HG02610 (cell line): Measurements from ENCODE around the gene AP2A2.

Source experiments
- ATAC-seq: cut with Tn5 transposase; IDR thresholded peaks from one replicate; pipeline ENCODE4 v1.9.1; 2021; ENCODE audit warnings: mild to moderate bottlenecking, moderate library complexity; ENCODE audit not compliant: unreplicated experiment

The AP2A2 gene

DNA sequence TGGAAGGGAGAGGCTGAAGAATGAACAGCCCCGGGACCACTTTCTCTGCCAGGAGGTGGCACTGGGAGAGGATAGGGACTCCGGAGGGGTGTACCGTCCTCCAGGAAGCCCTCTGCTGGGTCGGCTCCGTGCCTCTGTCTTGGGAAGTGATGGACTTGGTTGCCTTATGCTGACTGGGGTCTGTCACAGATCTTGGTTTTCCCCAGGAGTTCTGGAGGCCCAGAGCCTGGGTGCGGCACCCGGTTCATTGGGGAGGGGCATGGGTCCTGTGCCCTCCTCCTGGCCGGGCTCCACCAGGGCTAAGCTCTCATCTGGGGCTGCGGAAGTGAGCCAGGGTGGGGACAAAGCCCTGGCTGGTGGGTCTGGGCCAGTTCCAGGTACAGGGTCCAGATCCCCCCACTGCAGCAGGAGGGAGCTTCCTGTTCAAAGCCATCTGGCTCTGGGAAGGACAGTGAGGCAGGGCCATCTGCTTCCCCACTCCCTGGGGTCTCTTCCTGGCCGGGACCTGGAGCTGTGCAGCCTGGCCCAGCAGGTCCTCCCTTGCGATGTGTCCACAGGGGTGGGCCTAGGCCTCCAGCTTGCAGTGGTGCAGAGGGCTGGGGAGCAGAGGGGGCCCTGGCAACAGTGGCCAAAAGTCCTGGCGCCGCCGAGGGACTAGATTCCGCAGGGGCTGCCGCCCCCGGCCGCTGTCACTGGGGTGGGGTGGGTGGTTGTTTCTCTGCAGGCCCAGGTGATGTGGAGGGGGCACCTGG lies 1.1 kb upstream of the AP2A2 start:
- ATAC-seq, result no peak

DNA sequence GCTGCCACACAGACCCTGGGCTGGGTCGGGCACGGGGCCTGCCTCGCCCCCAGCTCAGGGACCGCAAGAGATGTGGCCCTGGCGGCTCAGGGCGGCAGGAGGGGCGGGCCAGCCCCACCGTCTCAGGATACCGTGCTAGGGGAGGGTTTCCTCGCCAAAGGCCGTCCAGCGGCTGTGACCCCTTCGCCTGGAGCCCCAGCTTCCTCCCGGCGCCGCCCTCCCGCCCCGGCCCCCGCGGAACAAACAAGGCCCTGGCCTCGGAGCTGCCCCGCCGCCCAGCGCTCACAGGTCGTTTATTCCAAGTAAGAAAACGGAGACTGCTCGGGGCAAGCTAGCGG lies 543 bp upstream of the AP2A2 start:
- no peak for ATAC-seq

DNA sequence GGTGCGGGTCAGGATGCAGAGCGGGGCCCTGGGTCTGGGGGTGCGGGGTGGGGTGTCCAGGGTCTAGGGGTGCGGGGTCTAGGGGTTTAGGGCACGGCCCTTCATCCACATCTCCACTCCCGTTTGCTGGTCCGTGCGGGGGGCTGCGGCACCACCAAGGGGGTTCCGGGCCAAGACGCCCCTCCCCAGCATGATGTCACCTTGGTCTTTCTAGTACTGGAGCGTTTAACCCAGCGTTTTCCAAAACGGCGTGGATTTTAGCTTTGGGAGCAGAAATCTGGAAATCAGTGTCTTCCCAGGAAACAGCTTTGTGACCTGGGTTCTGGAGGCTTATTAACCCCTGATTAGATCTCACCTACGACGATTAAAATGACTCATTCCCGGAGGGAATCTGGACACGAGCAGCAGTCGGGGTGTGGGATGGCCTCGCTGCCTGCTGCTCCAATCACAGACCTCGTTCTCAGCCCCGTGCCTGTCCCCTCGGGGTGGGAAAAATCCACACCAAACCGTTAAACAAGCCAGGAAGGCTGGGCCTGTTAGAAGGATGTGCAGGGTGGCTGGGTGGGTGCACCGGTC lies 759 bp downstream of the AP2A2 start:
- no peak for ATAC-seq

DNA sequence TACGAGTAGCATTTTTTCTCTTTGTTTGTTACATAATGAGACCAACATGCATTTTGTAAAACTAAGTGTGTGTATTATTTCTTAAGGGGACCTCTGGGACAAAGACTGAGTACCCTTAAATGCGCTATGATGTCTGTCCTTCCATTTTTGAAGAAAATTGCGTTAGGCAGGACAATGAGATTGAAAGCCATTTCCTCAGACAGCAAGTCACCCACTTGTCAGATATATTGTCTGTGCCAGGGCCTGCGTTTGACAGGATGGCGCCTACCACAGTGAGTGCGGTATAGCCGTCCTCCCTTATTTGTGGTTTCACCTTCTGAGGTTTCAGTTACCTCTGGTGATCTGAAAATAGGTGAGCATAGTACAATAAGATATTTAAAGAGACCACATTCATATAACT lies 2.2 kb downstream of the AP2A2 start:
- ATAC-seq, result no peak

DNA sequence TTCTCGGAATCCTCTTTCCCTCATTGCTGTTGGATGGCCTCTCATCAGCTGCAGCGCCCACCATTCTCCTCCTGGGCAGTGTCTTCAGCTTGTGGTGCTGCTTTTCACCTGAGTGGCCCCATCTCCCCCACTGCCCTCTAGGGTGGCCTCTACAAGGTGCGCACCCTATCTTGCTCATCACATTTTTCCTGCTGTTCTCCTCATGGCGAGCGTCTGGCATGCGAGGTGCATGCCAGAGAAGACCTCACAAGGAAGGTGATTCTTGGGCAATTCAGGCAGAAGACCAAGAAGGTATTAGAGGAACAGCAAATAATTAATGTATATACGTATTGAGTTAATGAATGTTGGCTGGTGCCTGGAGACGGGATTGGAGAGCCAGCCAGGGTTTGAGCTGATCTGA lies 3.1 kb downstream of the AP2A2 start:
- ATAC-seq, result no peak

DNA sequence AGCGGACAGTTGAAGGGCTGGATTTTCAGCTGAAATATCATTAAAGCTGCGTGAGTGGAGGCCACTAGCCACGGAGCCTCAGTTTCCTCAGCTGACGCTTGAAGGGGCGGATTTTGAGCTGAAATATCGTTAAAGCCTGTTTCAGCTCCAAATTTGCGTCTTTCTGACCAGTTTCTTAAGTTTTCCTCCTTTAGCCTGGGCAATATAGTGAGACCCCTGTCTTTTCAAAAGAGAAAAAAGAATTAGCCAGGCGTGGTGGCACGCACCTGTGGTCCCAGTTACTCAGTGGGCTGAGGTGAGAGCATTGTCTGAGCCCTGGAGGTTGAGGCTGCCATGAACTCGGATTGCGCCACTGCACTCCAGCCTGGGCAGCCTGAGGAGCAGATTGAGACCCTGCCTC lies 3.7 kb downstream of the AP2A2 start:
- ATAC-seq, result no peak

DNA sequence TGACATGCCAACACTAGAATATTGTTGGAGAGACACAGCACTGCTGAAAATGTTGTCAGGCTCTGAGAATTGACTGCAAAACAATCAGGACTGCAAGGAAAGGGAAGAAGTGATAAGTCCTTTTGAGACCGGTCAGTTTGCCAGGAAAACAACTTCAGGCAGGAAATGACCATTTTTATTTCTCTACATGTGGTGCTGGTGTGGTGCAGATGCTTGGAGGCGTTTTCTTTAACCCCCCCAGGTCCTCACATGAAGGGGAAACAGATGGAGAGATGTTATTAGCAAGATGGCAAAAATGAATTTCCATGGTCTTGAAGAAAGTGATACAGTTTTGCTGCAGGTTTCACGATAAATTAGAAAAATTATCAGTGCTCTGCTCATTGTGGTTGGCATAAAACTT lies 5.7 kb downstream of the AP2A2 start:
- no peak for ATAC-seq

DNA sequence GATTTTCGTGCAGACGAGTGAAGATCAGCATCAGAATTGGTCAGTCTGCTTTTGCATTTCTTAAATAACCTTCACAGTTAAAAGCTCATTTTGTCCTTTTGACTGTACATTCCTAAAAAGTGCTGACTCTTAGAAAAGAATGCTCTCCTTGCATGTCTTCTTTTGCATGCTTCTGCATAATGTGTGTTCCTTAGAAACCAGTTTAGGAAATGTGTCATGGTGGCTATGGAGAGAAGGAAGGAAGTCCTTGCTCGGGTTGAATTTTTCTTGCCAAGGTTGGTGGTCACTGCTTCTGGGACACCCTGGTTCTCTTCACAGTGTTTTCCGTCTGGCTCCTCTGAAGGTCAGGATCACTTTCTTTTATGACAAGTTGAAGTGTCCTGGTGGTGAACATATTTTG lies 6.8 kb downstream of the AP2A2 start:
- ATAC-seq, result no peak

DNA sequence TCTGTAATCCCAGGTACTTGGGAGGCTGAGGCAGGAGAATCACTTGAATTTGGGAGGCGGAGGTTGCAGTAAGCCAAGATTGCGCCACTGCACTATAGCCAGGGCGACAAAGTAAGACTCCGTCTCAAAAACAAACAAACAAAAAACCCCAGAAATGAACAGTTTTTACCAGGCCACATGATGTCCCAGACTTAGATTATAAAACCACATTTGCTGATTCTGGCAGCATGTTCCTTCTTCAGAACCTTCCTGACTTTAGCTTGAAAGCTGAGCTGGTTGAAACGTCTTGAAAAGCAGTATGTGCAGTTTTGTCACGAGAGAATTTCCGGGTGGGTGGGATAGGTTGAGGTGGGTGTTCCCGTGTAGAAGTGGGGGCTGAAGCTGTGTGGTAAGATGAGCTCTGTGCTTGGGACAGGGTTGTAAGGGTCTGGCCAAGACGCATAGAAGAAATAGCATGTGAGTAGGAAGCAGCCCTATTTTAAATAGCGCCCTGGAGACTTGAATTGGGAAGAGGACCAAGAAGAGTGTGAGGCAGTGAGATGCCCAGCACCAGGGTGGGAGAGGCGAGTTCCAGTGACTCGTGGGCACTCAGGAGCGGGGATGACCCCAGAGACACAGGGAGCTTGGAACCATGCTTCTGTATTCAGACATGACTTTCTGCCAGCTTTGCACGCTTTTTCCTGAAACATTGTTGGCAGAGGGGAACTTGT lies 7.6 kb downstream of the AP2A2 start:
- no peak for ATAC-seq

DNA sequence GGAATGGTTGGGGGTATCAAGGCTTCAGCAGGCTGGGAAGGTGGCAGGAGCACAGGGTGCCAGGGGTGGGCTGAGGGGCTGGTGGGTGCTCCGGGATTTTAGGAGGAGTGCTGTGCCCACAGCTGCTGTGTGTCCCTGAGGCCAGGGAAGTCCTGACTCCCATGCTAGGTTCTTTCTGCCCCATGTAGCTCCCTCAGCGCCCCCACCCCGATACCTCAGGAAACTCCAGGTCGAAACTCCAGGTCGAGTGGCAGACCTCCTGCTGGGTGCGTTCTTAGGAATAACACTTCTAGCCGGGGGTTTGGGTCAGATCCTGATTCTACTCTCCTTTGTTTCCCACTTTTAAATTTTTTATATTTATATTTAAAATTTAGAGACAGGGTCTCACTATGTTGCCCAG lies 8.3 kb downstream of the AP2A2 start:
- ATAC-seq, result no peak

DNA sequence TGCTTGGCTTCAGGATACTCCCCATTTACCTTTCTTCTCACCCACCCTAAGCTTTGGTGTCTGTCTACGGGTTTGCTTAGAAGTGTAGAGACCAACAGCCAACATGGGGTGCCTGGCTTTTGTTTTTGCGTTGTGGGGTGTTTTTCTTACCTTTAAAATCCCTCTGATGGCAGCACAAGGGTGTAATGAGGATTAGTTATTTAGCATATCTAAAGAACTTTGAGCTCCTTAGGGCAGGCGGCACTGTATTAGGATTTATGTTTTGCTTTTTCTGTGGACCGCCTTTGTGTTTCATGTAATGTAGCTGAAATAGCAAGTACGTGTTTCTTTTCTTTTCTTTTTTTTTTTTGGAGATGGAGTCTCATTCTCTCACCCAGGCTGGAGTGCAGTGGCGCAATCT lies 8.9 kb downstream of the AP2A2 start:
- ATAC-seq, result no peak

DNA sequence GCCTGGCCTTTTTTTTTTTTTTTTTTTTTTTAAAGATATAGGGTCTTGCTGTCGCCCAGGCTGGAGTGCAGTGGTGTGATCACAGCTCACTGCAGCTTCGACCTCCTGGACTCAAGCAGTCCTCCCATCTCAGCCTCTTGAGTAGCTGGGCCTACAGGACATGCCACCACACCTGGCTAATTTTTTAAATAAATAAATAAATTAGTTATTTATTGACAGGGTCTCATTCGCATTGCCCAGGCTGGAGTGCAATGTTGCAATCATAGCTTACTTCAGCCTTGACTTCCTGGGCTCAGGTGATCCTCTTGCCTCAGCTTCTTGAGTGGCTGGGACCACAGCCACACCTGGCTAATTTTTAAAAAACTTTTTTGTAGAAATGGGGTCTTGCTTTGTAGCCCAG lies 10.5 kb downstream of the AP2A2 start:
- no peak for ATAC-seq

DNA sequence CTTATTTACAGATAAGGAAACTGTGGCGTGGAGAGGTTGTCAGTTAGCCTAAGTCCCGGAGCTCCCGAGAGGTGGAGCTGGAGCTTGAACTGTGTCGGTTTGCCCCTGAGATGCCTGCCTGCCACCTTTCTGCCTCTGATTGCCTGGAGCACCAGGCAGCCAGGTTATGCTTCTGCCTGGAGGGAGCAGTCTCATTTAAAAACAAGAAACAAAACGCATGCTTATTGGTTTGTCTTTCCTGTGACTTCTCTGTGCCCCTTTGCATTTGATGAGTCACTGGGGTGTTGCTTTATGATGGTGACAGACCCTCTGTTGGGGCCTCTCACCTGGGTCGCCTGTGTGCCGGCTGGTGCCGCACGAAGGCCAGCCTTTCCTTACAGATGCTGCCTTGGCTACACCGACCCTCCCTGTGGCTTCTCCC lies 12.2 kb downstream of the AP2A2 start:
- ATAC-seq, result no peak

DNA sequence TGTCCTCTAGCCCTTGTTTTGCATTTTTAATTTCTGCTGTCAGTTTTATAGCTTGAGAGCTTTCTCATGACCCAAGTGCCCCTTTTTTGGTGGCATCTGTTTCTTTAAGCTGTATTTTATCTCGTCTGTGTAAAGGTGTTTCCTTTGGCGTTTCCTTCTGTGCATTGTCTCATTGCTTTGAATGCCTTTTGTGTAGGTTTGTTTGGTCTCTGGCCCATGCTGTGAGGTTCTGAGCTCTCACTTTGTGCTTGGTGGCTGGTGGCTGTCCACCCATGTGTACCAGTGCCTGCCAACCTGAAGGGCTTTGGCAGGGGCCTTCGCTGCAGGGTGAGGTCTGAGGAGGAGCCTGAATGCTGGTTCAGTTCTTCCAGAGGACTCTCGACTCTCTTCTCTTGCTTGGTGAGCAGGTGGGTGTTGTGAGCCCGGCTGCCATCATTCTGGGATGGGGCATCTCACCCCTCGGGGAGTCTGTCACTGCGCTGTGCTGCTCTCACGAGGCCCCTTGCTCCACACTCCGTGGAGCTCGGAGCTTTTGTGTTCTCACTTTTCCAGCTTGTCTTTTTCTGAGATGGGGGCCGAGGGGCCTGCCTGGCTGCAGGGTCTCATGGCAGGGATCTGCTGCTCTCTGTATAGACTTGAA lies 14.9 kb downstream of the AP2A2 start:
- ATAC-seq, result no peak

DNA sequence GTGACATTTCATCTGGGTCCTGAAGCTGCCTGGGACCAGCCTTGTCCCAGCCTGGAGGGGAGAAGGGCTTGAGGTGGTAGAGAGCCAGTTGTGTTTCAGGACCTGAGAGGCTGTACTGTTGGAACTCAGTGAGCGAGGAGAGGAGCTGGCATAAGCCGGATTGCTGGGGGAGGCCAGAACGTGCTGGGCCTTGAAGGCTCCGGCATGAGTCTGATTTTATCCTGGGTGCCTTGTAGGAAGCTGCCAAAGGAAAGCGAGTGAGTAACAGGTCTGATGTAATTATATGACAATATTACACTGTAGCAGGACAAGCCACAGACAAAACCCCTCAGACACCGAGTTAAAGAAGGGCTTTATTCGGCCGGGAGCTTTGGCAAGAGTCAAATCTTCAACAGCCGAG lies 17.2 kb downstream of the AP2A2 start:
- ATAC-seq, result no peak

DNA sequence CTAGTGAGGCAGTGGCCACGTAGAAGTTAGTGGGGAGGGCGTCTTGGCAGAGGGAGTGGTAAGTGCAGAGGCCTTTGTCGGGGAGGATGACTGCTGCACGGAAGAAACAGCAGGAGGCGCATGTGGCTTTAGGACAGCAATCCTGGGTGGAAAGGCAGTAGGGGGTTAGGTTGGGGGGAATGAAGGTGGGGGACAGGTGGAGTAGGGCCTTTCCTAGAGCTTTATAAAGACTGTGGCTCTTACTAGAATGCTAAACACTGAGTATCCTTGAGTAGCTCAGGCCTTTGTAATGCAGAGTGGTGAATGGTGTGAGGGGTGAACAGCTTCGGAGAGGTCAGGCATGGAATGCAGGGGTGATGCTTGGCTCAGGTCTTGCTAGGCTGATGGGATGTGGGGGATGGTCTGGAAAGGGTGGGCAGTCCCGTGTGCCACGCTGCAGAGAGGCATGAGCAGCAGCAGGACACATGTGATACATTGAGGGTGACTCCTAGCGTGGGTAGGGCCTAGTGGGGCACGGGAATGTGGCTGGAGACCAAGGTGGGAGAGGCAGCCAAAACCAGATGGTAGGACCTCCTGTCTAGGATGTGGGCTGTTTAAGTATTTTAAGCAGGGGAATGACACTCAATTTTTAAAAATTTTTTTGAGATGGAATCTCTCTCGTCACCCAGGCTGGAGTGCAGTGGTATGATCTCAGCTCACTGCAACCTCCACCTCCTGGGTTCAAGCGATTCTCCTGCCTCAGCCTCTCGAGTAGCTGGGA lies 19.2 kb downstream of the AP2A2 start:
- ATAC-seq, result no peak

DNA sequence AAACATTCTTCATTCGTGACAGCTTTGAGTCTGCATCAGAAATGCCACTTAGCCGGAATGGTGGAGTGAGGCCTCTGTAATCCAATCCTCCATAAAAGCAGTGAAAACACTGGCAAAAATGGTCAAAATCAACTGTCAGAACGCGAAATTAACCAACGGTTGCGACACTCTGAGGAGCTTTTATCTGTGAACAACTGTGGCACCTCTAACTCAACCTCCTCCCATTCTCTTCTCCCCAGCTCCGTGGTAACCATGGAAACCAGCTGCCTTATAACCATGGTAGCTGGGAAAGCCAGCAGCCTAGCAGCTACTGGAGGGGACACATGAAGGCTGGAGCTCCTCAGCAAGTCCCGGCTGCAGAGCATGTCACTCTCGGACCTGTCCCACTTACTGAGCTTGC lies 20.3 kb downstream of the AP2A2 start:
- ATAC-seq, result no peak

DNA sequence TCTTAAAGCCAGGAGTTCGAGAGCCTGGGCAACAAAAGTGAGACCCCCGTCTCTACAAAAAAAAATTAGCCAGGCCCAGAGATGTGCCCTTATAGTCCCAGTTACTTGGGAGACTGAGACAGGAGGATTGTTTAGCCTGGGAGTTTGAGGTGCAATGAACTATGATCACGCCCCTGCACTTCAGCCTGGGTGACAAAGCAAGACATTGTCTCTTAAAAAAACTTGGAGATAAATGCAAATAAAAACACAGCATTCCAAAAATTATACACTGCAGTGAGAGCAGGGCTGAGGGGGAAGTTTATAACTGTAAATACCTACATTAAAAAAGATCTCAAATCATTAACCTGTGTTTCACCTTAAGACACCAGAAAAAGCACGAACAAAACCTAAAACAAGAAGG lies 22.1 kb downstream of the AP2A2 start:
- no peak for ATAC-seq

DNA sequence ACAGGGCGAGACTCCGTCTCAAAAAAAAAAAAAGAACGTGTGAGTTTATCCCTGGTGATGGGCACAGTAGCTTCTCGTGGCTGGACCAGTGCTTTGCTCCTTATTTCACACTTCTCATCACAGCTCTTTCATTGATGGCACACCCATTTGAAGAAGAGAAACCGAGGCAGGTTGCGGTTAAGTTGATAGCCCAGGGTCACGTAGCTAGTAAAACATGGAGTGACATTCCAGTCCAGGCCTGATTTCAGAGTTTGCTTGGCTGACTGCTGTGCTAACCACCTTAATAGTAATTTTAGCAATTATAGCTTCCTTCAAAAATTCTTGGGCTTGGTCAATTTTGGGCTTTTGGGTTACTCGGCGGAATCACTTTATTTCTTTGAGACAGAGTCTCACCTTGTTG lies 25.8 kb downstream of the AP2A2 start:
- no peak for ATAC-seq

DNA sequence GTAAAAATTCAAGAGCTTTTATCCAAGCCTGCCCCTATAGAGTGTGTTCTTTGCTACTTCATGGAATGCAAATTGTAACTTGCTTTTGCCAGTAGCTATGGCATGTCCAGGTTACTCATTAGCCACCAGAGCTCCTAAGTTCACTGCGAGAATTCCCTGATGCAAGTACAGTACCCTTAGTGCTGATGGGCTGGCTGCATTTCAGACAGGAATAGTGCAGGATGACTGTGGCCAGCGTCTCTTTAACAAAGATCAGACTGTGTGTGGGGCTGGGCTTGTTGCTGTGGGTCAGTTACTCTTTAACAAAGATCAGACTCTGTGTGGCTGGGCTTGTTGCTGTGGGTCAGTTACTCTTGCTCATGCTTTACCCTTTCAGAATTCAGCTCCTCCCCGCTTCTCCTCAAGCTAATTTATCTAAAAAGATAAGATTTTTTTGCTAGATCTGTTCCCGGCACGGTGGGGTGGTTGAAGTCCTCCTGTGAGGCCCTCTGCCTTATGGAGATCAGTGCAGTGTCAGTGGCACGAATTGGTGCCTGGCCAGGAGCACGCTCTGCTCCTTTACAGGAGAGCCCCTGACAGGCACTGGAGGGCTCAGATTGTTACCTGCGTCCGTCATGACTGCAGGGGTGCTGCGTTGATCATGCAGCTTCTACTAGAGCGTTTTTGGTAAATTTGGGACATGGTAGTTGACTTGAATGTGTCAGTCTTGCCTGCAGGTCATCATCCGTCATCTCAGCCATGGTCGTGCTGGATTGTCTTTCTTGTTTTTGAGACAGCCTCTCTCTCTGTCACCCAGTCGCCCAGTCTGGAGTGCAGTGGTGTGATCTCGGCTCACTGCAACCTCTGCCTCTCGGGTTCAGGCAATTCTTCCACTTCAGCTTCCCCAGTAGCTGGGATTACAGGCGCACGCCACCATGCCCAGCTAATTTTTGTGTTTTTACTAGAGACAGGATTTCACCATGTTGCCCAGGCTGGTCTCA lies 27.0 kb downstream of the AP2A2 start:
- no peak for ATAC-seq
